K562 (cell line): ENCODE measurements around the gene MBOAT2. TPM values are rescaled to one million over a fixed set of nuclear protein-coding genes. Genes with fewer than 3 reads are reported as not detected.

Source experiments
- ELF2 ChIP-seq: fragments of 250-450 bp; sonication (Bioruptor Pico); IDR thresholded peaks from 2 replicates; pipeline ENCODE4 v1.5.0; 2021; ENCODE audit warnings: mild to moderate bottlenecking
- FOXK1 ChIP-seq: sonication (generic); formaldehyde crosslinking; IDR thresholded peaks from 2 replicates; pipeline ENCODE4 v1.8.0; 2022; ENCODE audit warnings: missing genetic modification reagents, mild to moderate bottlenecking, borderline replicate concordance
- GABPB1 ChIP-seq: sonication (generic); formaldehyde crosslinking; IDR thresholded peaks from 2 replicates; pipeline ENCODE4 v1.8.0; 2022; ENCODE audit warnings: mild to moderate bottlenecking, missing genetic modification reagents
- HDGF ChIP-seq: fragments of 450-650 bp; IDR thresholded peaks from 2 replicates; pipeline ENCODE4 v1.6.1; 2016
- HNRNPH1 ChIP-seq: fragments of 200-400 bp; formaldehyde crosslinking; optimal IDR thresholded peaks from 2 replicates; pipeline ENCODE3; 2017; ENCODE audit warnings: low read depth, mild to moderate bottlenecking, low read length, moderate library complexity
- JUN ChIP-seq, 2 experiments: sonication (generic) in 1 of 2; formaldehyde crosslinking in 1 of 2; IDR thresholded peaks; 2 replicates each; pipeline versions ENCODE4 v1.6.1 to v1.8.0; 2012 to 2022; ENCODE audit warnings: borderline replicate concordance in 2 of 2, mild to moderate bottlenecking in 2 of 2, improper control_type of control experiment in 1 of 2, low read depth in 1 of 2, low read length in 1 of 2, missing genetic modification reagents in 1 of 2
- JUND ChIP-seq, 2 experiments: IDR thresholded peaks; 2 replicates in 1 of 2; 3 replicates in 1 of 2; pipeline ENCODE4 v1.6.1; 2011; ENCODE audit warnings: borderline replicate concordance in 2 of 2, low read depth in 2 of 2, low read length in 2 of 2, improper control_type of control experiment in 1 of 2, missing biosample characterization in 1 of 2, missing genetic modification characterization in 1 of 2, missing genetic modification reagents in 1 of 2
- MAX ChIP-seq: sonication (generic); formaldehyde crosslinking; IDR thresholded peaks from 2 replicates; pipeline ENCODE4 v1.9.0; 2022; ENCODE audit warnings: mild to moderate bottlenecking, missing genetic modification reagents
- MNT ChIP-seq, 2 experiments: fragments of 450-650 bp; conservative IDR thresholded peaks; 2 replicates each; pipeline ENCODE4 v1.6.1; 2017; ENCODE audit warnings: mild to moderate bottlenecking in 2 of 2, moderate library complexity in 2 of 2
- NFIC ChIP-seq: fragments of 450-650 bp; IDR thresholded peaks from 2 replicates; pipeline ENCODE4 v1.6.1; 2017; ENCODE audit warnings: mild to moderate bottlenecking, inconsistent platforms
- PTTG1 ChIP-seq: fragments of 450-650 bp; IDR thresholded peaks from 2 replicates; pipeline ENCODE4 v1.6.1; 2016; ENCODE audit warnings: low read depth, mild to moderate bottlenecking, missing genetic modification characterization, missing compliant biosample characterization
- TFAP4 ChIP-seq: sonication (generic); formaldehyde crosslinking; IDR thresholded peaks from 2 replicates; pipeline ENCODE4 v1.8.0; 2022; ENCODE audit warnings: missing genetic modification reagents, mild to moderate bottlenecking, moderate library complexity, borderline replicate concordance
- TGIF2 ChIP-seq: sonication (generic); formaldehyde crosslinking; IDR thresholded peaks from 2 replicates; pipeline ENCODE4 v1.8.1; 2022; ENCODE audit warnings: mild to moderate bottlenecking, missing genetic modification reagents, moderate library complexity
- ZNF512 ChIP-seq: IDR thresholded peaks from 2 replicates; pipeline ENCODE4 v1.6.1; 2016; ENCODE audit warnings: missing genetic modification characterization, missing compliant biosample characterization
- ZNF518B ChIP-seq: fragments of 250-450 bp; sonication (Bioruptor Pico); IDR thresholded peaks from 2 replicates; pipeline ENCODE4 v1.5.0; 2021; ENCODE audit warnings: mild to moderate bottlenecking, moderate library complexity
- polyA plus RNA-seq, 8 experiments: library from polyadenylated mRNA; depleted of rRNA in 4 of 8; stranded (reverse) in 5 of 8; unstranded in 3 of 8; fragments of >200 nt; fragmentation: Nextera tagmentation in 2 of 8; fragmentation: Illumina TruSeq in 1 of 8; extraction: Ambion mirVana in 2 of 8; extraction: Trizol in 1 of 8; gene quantifications; 2 replicates each; pipeline versions ENCODE4 v1.2.1 to v1.2.3, GENCODE V29; 2011 to 2014; ENCODE audit warnings: inconsistent platforms in 1 of 8, missing spikeins in 1 of 8
- total RNA-seq, 7 experiments: library from RNA; depleted of rRNA in 6 of 7; stranded (reverse); fragments of >200 nt in 6 of 7; fragmentation: Illumina TruSeq in 2 of 7; extraction: Trizol in 2 of 7; gene quantifications; 2 replicates each; pipeline versions ENCODE4 v1.2.1 to v1.2.3, GENCODE V29; 2011 to 2021; ENCODE audit warnings: low replicate concordance in 1 of 7

The MBOAT2 gene
- total and polyA plus RNA-seq, 9 of the 15 experiments (the other 6 are each of a cell fraction or from before 2014, with no cell fraction given) = 8.4 to 122 (median 27.6) TPM

- TF ChIP-seq MAX = peak; percentile 55
- TF ChIP-seq PTTG1 = no peak
- no peak for TF ChIP-seq TGIF2 (CRISPR knock-in tag)
- no peak for TF ChIP-seq HNRNPH1
- no peak for TF ChIP-seq ZNF512 (tag)
- TF ChIP-seq NFIC = peak; percentile 92
- no peak for TF ChIP-seq FOXK1 (CRISPR knock-in tag)
- TF ChIP-seq ZNF518B = no peak
- no peak for TF ChIP-seq GABPB1
- TF ChIP-seq ELF2 (CRISPR knock-in tag) = no peak
- peak; percentile 80; the same call in 1 of the 2 replicates for TF ChIP-seq JUN (IDR thresholded peaks at IDR 0.05; ENCODE audit: borderline replicate concordance, low read depth, low read length)
- no peak for TF ChIP-seq JUN (CRISPR knock-in tag; IDR thresholded peaks at IDR 0.05; ENCODE audit: borderline replicate concordance)
- peak; percentile 90 for TF ChIP-seq JUND (IDR thresholded peaks at IDR 0.05; ENCODE audit: borderline replicate concordance, low read depth, low read length)
- peak; percentile 93 for TF ChIP-seq JUND (tag; IDR thresholded peaks at IDR 0.05; ENCODE audit: borderline replicate concordance, low read depth, low read length)
- peak; percentile 46 for TF ChIP-seq TFAP4 (CRISPR knock-in tag)
- TF ChIP-seq HDGF = no peak
- no peak for TF ChIP-seq MNT (conservative IDR thresholded peaks at IDR 0.05)
These were observed 199.7 kb downstream of the MBOAT2 start (continued) for GRCh38 chr2:8803658-8804379.
